Liver (tissue), 2 donors: Measurements from ENCODE around the gene CPED1.

Experiments used
- FOXA1 ChIP-seq: IDR thresholded peaks from 2 replicates; pipeline ENCODE4 v1.6.1; 2016; ENCODE audit warnings: antibody characterized with exemption
- YY1 ChIP-seq: IDR thresholded peaks from 2 replicates; pipeline ENCODE4 v1.6.1; 2016; ENCODE audit warnings: antibody characterized with exemption, mild to moderate bottlenecking
- TF ChIP-seq, protein P1 (sequence below): fragments of 150-350 bp; IDR thresholded peaks from 2 replicates; pipeline ENCODE4 v1.5.1; 2017; ENCODE audit warnings: improper control_type of control experiment, low read depth, low read length; ENCODE audit not compliant: missing input control
- donor health status: healthy.

DNA sequence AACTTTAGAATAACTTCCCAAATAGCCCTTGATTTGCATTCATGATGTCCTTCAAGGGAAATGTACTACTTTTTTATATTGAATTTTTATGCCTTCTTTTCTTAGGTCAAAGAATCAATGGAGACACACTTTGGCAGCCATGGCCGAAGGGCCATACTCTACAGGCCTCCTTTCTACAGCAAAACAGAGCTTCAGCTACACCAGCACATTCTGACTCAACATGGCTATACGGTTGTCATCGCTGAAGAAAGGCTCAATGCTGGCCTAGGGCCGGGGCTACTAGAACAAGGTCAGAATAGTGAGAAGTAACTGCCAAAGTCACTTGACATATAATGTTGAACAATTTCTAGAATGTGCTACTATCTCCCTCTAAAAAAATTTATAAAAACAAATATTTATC, 27.0 kb downstream of the CPED1 start:
- TF ChIP-seq, protein P1, sequence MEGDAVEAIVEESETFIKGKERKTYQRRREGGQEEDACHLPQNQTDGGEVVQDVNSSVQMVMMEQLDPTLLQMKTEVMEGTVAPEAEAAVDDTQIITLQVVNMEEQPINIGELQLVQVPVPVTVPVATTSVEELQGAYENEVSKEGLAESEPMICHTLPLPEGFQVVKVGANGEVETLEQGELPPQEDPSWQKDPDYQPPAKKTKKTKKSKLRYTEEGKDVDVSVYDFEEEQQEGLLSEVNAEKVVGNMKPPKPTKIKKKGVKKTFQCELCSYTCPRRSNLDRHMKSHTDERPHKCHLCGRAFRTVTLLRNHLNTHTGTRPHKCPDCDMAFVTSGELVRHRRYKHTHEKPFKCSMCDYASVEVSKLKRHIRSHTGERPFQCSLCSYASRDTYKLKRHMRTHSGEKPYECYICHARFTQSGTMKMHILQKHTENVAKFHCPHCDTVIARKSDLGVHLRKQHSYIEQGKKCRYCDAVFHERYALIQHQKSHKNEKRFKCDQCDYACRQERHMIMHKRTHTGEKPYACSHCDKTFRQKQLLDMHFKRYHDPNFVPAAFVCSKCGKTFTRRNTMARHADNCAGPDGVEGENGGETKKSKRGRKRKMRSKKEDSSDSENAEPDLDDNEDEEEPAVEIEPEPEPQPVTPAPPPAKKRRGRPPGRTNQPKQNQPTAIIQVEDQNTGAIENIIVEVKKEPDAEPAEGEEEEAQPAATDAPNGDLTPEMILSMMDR, result no peak
- TF ChIP-seq FOXA1 (no peak), YY1 (peak; percentile 38)
